Astrocyte (in vitro differentiated cells and primary cell): ENCODE data around the gene ZNF385D. TPM values are rescaled to one million over a fixed set of nuclear protein-coding genes. Genes with fewer than 3 reads are reported as not detected.
"Not testable (repeated sequence)": the region's sequence is repeated elsewhere in the genome, so short reads cannot be mapped to it uniquely, and the experiment has no call there.

Experiments used
- DNase-seq: peaks from one replicate; pipeline ENCODE4 v3.0.0-alpha.2; 2010; ENCODE audit warnings: low read depth
- FAIRE-seq: peaks from 2 replicates; lab custom pipeline; 2011; peaks lifted over from hg19 to GRCh38; lab: Jason Lieb, UNC
- H2AFZ ChIP-seq: 2 replicates; pipeline ENCODE4 v1.6.0; 2012; ENCODE audit warnings: low read depth, low read length, inconsistent platforms
- H3K27ac ChIP-seq: 2 replicates; pipeline ENCODE4 v1.5.1; 2011; ENCODE audit warnings: low read depth, low read length, inconsistent platforms
- H3K27me3 ChIP-seq: 2 replicates; pipeline ENCODE4 v1.6.0; 2011; ENCODE audit warnings: low read length, inconsistent platforms; ENCODE audit not compliant: insufficient read depth
- H3K36me3 ChIP-seq: 2 replicates; pipeline ENCODE4 v1.5.1; 2011; ENCODE audit warnings: low read length, inconsistent platforms; ENCODE audit not compliant: insufficient read depth
- H3K4me1 ChIP-seq: 2 replicates; pipeline ENCODE4 v1.5.1; 2011; ENCODE audit warnings: low read length, inconsistent platforms; ENCODE audit not compliant: insufficient read depth
- H3K4me2 ChIP-seq: 2 replicates; pipeline ENCODE4 v1.6.0; 2012; ENCODE audit warnings: low read length, inconsistent platforms
- H3K4me3 ChIP-seq: 2 replicates; pipeline ENCODE4 v1.5.1; 2011; ENCODE audit warnings: low read depth, mild to moderate bottlenecking, low read length, inconsistent platforms; ENCODE audit not compliant: insufficient read depth
- H3K79me2 ChIP-seq: 2 replicates; pipeline ENCODE4 v1.6.0; 2012; ENCODE audit warnings: mild to moderate bottlenecking, low read length, inconsistent platforms; ENCODE audit not compliant: insufficient read depth
- H3K9ac ChIP-seq: 2 replicates; pipeline ENCODE4 v1.6.0; 2012; ENCODE audit warnings: mild to moderate bottlenecking, low read length, inconsistent platforms
- H3K9me3 ChIP-seq: 2 replicates; pipeline ENCODE4 v1.5.1; 2012; ENCODE audit warnings: low read depth, mild to moderate bottlenecking, low read length, inconsistent platforms; ENCODE audit not compliant: insufficient read depth
- H4K20me1 ChIP-seq: 2 replicates; pipeline ENCODE4 v1.6.0; 2012; ENCODE audit warnings: low read length, inconsistent platforms; ENCODE audit not compliant: insufficient read depth
- H3K27ac Mint-ChIP-seq: one replicate; pipeline ENCODE4 v1.8.0; 2021; ENCODE audit warnings: mild to moderate bottlenecking, mixed read lengths; ENCODE audit not compliant: unreplicated experiment
- H3K27me3 Mint-ChIP-seq: one replicate; pipeline ENCODE4 v1.8.0; 2021; ENCODE audit warnings: low read depth, mixed read lengths; ENCODE audit not compliant: unreplicated experiment
- H3K36me3 Mint-ChIP-seq: one replicate; pipeline ENCODE4 v1.8.0; 2021; ENCODE audit warnings: low read depth, mixed read lengths; ENCODE audit not compliant: unreplicated experiment
- H3K4me1 Mint-ChIP-seq: one replicate; pipeline ENCODE4 v1.8.0; 2021; ENCODE audit warnings: low read depth, mixed read lengths; ENCODE audit not compliant: unreplicated experiment
- H3K4me3 Mint-ChIP-seq: one replicate; pipeline ENCODE4 v1.8.0; 2021; ENCODE audit warnings: mild to moderate bottlenecking, moderate library complexity, mixed read lengths; ENCODE audit not compliant: unreplicated experiment
- H3K9me3 Mint-ChIP-seq: one replicate; pipeline ENCODE4 v1.8.0; 2021; ENCODE audit warnings: mild to moderate bottlenecking, mixed read lengths; ENCODE audit not compliant: unreplicated experiment
- EZH2 ChIP-seq: IDR thresholded peaks from 2 replicates; pipeline ENCODE4 v1.6.1; 2012; ENCODE audit warnings: mild to moderate bottlenecking, low read length, inconsistent platforms; ENCODE audit not compliant: insufficient read depth
- total RNA-seq: library from RNA; stranded (reverse); gene quantifications from 2 replicates; pipeline ENCODE4 v1.2.1, GENCODE V29; 2021
- TF ChIP-seq, protein P1 (sequence below): IDR thresholded peaks from 2 replicates; pipeline ENCODE4 v1.5.1; 2011; ENCODE audit warnings: low read depth, mild to moderate bottlenecking, inconsistent platforms, low read length, moderate library complexity; ENCODE audit not compliant: insufficient read depth

Gene ZNF385D
- total RNA-seq, 1 donor from 2014 or later = 7.8 TPM

DNA sequence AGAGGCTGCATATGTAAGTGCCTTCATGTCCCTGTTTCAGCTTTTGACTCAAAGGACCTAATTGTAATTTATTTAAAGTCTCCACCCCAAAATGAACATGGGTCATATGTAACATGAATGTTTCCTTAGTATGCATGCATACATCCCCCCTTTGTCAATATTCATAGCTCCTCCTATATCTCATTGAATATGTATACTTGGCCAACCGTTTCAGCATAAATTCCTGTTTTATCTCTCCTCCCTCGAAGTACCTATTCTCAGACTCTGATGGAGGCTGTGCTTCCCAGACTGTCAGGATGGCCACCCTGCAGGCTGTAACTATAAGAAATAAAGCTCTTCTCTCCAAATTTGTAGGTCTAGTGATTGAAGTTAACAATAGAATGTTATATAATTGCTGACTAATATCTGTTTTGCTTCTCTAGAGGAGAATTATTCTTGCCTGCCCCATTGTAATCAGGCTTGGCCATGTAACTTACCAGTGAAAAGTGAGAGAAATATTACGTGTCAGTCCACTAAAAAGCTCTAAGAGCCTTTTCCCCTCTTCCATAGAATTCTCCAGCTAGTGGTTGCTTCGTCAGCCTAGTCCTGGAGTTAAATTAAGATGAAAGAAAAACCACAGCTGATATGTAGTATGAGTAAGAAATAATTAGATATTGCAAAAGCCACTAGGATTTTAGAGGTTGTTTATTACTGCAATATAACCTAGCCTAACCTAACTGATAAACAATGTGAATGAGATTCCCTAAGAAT is 245.1 kb downstream of the ZNF385D start:
- Histone ChIP-seq H3K9ac (no peak overlapping the region), H2AFZ (no peak overlapping the region), H4K20me1 (no peaks in the 10 kb centered on the region), H3K36me3 (no peaks in the 10 kb centered on the region), H3K4me1 (peaks cover 3% of the 10 kb centered on the region), H3K4me3 (no peak overlapping the region), H3K79me2 (no peaks in the 10 kb centered on the region), H3K9me3 (no peaks in the 10 kb centered on the region), H3K27ac (no peak overlapping the region), H3K27me3 (no peaks in the 10 kb centered on the region), H3K4me2 (no peak overlapping the region)
- FAIRE-seq (peak; percentile 60), DNase-seq (peak; percentile 84)
- Mint-ChIP-seq H3K27ac (no peak overlapping the region), H3K36me3 (no peaks in the 10 kb centered on the region), H3K4me3 (no peak overlapping the region), H3K27me3 (no peaks in the 10 kb centered on the region), H3K4me1 (no peaks in the 10 kb centered on the region), H3K9me3 (no peaks in the 10 kb centered on the region)
- TF ChIP-seq, protein P1, sequence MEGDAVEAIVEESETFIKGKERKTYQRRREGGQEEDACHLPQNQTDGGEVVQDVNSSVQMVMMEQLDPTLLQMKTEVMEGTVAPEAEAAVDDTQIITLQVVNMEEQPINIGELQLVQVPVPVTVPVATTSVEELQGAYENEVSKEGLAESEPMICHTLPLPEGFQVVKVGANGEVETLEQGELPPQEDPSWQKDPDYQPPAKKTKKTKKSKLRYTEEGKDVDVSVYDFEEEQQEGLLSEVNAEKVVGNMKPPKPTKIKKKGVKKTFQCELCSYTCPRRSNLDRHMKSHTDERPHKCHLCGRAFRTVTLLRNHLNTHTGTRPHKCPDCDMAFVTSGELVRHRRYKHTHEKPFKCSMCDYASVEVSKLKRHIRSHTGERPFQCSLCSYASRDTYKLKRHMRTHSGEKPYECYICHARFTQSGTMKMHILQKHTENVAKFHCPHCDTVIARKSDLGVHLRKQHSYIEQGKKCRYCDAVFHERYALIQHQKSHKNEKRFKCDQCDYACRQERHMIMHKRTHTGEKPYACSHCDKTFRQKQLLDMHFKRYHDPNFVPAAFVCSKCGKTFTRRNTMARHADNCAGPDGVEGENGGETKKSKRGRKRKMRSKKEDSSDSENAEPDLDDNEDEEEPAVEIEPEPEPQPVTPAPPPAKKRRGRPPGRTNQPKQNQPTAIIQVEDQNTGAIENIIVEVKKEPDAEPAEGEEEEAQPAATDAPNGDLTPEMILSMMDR = no peak
- no peak for TF ChIP-seq EZH2

DNA sequence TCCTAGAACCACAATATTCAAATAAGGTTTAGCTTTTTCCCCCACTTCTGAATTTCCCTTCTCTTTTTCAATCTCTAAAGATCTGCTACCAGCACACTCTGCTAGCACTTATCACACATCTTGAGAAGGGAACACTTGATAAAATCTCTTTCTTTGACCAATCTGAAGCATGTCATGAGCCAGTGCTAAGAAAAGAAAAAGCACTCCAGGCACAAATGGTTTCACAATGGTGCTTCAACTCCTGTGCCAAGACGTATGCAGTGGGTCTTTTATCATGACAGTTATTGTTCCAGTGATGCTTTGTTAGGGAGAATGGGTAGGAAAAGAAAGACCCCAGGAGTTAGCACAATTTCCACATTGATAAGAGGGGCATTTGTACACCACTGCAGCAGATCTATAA is 248.4 kb downstream of the ZNF385D start:
- Histone ChIP-seq H3K4me3 (no peak overlapping the region), H3K27ac (no peak overlapping the region), H2AFZ (no peak overlapping the region), H3K79me2 (no peaks in the 10 kb centered on the region), H3K4me1 (peaks cover 3% of the 10 kb centered on the region), H3K9me3 (no peaks in the 10 kb centered on the region), H3K27me3 (no peaks in the 10 kb centered on the region), H3K9ac (no peak overlapping the region), H3K4me2 (no peak overlapping the region), H3K36me3 (no peaks in the 10 kb centered on the region), H4K20me1 (no peaks in the 10 kb centered on the region)
- Mint-ChIP-seq H3K27ac (no peak overlapping the region), H3K4me3 (no peak overlapping the region), H3K9me3 (no peaks in the 10 kb centered on the region), H3K4me1 (no peaks in the 10 kb centered on the region), H3K27me3 (no peaks in the 10 kb centered on the region), H3K36me3 (no peaks in the 10 kb centered on the region)
- FAIRE-seq (no peak), DNase-seq (no peak)
- no peak for TF ChIP-seq EZH2
- TF ChIP-seq, protein P1 = no peak

DNA sequence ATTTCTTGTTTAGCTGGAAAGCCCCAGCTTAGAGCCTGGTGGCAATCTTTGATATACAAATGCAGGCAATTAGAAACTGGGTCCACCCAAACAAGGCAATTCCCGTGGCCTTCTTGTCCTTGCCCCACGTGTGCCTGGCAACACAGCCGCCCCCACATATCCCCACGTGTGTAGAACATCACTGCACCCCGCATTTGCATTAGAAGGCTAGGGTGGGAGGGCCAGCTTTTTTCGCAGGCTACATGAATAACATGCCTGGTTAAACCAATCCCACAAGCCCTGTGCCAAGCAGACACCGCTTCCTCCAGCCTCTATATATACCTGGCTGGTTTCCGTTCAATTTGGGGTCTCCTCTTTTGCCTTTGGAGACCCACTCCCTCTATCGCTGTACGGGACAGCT is 250.2 kb downstream of the ZNF385D start:
- Mint-ChIP-seq H3K36me3 (no peaks in the 10 kb centered on the region), H3K27me3 (no peaks in the 10 kb centered on the region), H3K4me1 (no peaks in the 10 kb centered on the region), H3K4me3 (no peak overlapping the region), H3K9me3 (no peaks in the 10 kb centered on the region), H3K27ac (no peak overlapping the region)
- H2AFZ ChIP-seq = no peak overlapping the region
- H3K27me3 ChIP-seq = no peaks in the 10 kb centered on the region
- FAIRE-seq = no peak
- no peaks in the 10 kb centered on the region for H3K9me3 ChIP-seq
- H4K20me1 ChIP-seq = no peaks in the 10 kb centered on the region
- DNase-seq = no peak
- peaks cover 3% of the 10 kb centered on the region for H3K4me1 ChIP-seq
- H3K9ac ChIP-seq = no peak overlapping the region
- H3K4me2 ChIP-seq = no peak overlapping the region
- no peak overlapping the region for H3K4me3 ChIP-seq
- no peaks in the 10 kb centered on the region for H3K36me3 ChIP-seq
- TF ChIP-seq, protein P1 = no peak
- no peak for TF ChIP-seq EZH2
- H3K79me2 ChIP-seq = no peaks in the 10 kb centered on the region
- no peak overlapping the region for H3K27ac ChIP-seq

DNA sequence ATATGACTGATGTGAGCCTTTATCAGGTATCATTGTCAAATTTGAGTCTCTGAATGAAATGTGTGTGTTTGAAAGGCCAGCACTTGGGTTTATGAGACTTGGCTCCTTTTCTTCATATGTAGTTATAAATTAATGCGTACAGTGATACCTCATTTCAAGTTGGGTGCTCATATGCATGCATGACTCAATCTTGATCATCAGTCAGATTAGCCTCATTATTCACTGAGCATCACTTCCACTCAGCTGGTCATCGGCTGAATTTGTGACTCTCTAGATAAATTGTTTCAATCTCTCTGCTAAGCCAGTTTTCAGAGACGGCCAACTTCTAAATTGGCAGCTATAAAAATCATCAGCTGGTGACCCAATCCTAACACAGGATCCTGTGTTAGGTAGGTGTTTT is 260.3 kb downstream of the ZNF385D start:
- H3K4me1 Mint-ChIP-seq, H3K36me3 Mint-ChIP-seq, H3K27ac ChIP-seq, H3K4me2 ChIP-seq, H3K9me3 Mint-ChIP-seq, H3K27me3 Mint-ChIP-seq, H3K27me3 ChIP-seq, H3K4me3 Mint-ChIP-seq, DNase-seq, H3K79me2 ChIP-seq, H3K4me3 ChIP-seq, H4K20me1 ChIP-seq, H3K36me3 ChIP-seq, H2AFZ ChIP-seq, H3K9ac ChIP-seq, H3K27ac Mint-ChIP-seq, H3K9me3 ChIP-seq, H3K4me1 ChIP-seq: not testable (repeated sequence)
- peak; percentile 100 for FAIRE-seq
